Mammary epithelial cell (primary cell): ENCODE measurements around the gene ALKBH4.

Experiments
- CTCF ChIP-seq, 2 donors: IDR thresholded peaks in 1 of 2; conservative IDR thresholded peaks in 1 of 2; 2 replicates each; pipeline ENCODE4 v1.5.1; 2011 to 2012; ENCODE audit warnings: inconsistent platforms in 2 of 2, low read length in 2 of 2, mild to moderate bottlenecking in 2 of 2, control low read depth in 1 of 2, low read depth in 1 of 2; ENCODE audit not compliant: insufficient read depth in 1 of 2; ENCODE audit errors: extremely low read depth in 1 of 2
- EZH2 ChIP-seq: IDR thresholded peaks from 2 replicates; pipeline ENCODE4 v1.6.1; 2012; ENCODE audit warnings: low read length, inconsistent platforms, borderline replicate concordance

- no peak for TF ChIP-seq EZH2
- peak in 1 of 2 donors; percentile 28 for TF ChIP-seq CTCF (conservative IDR thresholded peaks at IDR 0.05 in 1 of 2, IDR thresholded peaks at IDR 0.05 in 1 of 2; ENCODE audit: extremely low read depth in 1 of 2, insufficient read depth in 1 of 2, low read depth in 1 of 2, low read length in 2 of 2)
Measured at GRCh38 chr7:102450242-102450641, 14.4 kb downstream of the ALKBH4 start.
